HepG2 (cell line): ENCODE measurements around the gene ETV6. TPM values are rescaled to one million over a fixed set of nuclear protein-coding genes. Genes with fewer than 3 reads are reported as not detected.

ENCODE experiments used
- ATAC-seq: fragments of 200-7000 bp; cut with Tn5 transposase; 3 replicates; pipeline ENCODE4 v1.9.1; 2020; ENCODE audit warnings: mild to moderate bottlenecking, moderate library complexity
- BruUV-seq: library from RNA; stranded (reverse); fragments of 400-500 nt; replicated peaks from 2 replicates; lab custom pipeline; 2021; lab: Mats Ljungman, UMichigan
- CTCF ChIA-PET: fragments of 300-600 bp; formaldehyde crosslinking; extraction: SDS; loops from one replicate; lab custom pipeline; 2021; ENCODE audit warnings: low total read pairs, inconsistent platforms, low intra/inter-chr PET ratio; lab: Yijun Ruan, JAX
- POLR2A ChIA-PET: fragments of 350-600 bp; sonication (Branson Sonifier 250); formaldehyde crosslinking; loops from one replicate; lab custom pipeline; 2020; ENCODE audit warnings: antibody characterized with exemption, inconsistent platforms; lab: Yijun Ruan, JAX
- DNase-seq: peaks from one replicate; pipeline ENCODE4 v3.0.0-alpha.2; 2015; ENCODE audit warnings: low spot score
- FAIRE-seq: peaks from 3 replicates; lab custom pipeline; 2011; peaks lifted over from hg19 to GRCh38; lab: Jason Lieb, UNC
- H2AFZ ChIP-seq: one replicate; pipeline ENCODE4 v1.6.1; 2011; ENCODE audit warnings: low read length, inconsistent platforms
- H3K27ac ChIP-seq: fragments of 300-600 bp; 3 replicates; pipeline ENCODE4 v1.8.0; 2011; ENCODE audit warnings: mixed run types, mild to moderate bottlenecking, mixed read lengths, low read length, inconsistent platforms; ENCODE audit not compliant: insufficient read depth; ENCODE audit errors: extremely low read length
- H3K27me3 ChIP-seq, 2 experiments: fragments of 200-600 bp in 1 of 2; 2 replicates in 1 of 2; 3 replicates in 1 of 2; pipeline versions ENCODE4 v1.6.0 to v1.8.0; 2011; ENCODE audit warnings: low read length in 2 of 2, mild to moderate bottlenecking in 2 of 2, moderate library complexity in 2 of 2, inconsistent platforms in 1 of 2; ENCODE audit not compliant: insufficient read depth in 2 of 2, control insufficient read depth in 1 of 2
- H3K36me3 ChIP-seq, 2 experiments: fragments of 200-600 bp in 1 of 2; replicated peaks in 1 of 2; 2 replicates in 1 of 2; 3 replicates in 1 of 2; pipeline versions ENCODE4 v1.5.1 to v1.8.0; 2011; ENCODE audit warnings: low read length in 2 of 2, inconsistent platforms in 1 of 2; ENCODE audit not compliant: insufficient read depth in 2 of 2, control insufficient read depth in 1 of 2
- H3K4me1 ChIP-seq: 2 replicates; pipeline ENCODE4 v1.5.1; 2012; ENCODE audit warnings: low read length, inconsistent platforms; ENCODE audit not compliant: insufficient read depth
- H3K4me2 ChIP-seq: 2 replicates; pipeline ENCODE4 v1.6.0; 2011; ENCODE audit warnings: low read depth, low read length, inconsistent platforms
- H3K4me3 ChIP-seq, 3 experiments: fragments of 200-600 bp in 1 of 3; sonication (generic), shearing (Covaris generic) in 1 of 3; replicated peaks in 1 of 3; 2 replicates each; pipeline ENCODE4 v1.5.1; 2011 to 2016; ENCODE audit warnings: low read length in 3 of 3, inconsistent platforms in 2 of 3, low read depth in 2 of 3, mild to moderate bottlenecking in 2 of 3, control low read depth in 1 of 3, mixed read lengths in 1 of 3; ENCODE audit not compliant: insufficient read depth in 1 of 3
- H3K79me2 ChIP-seq: one replicate; pipeline ENCODE4 v1.6.1; 2011; ENCODE audit warnings: low read length, inconsistent platforms; ENCODE audit not compliant: insufficient read depth
- H3K9ac ChIP-seq: 2 replicates; pipeline ENCODE4 v1.6.0; 2011; ENCODE audit warnings: mild to moderate bottlenecking, low read depth, low read length, inconsistent platforms; ENCODE audit not compliant: insufficient read depth
- H3K9me3 ChIP-seq: 2 replicates; pipeline ENCODE4 v1.5.1; 2012; ENCODE audit warnings: mild to moderate bottlenecking, low read length
- H4K20me1 ChIP-seq: 2 replicates; pipeline ENCODE4 v1.6.0; 2011; ENCODE audit warnings: inconsistent platforms, mild to moderate bottlenecking, low read length, moderate library complexity; ENCODE audit not compliant: insufficient read depth
- EEA1 ChIP-seq: sonication (generic); formaldehyde crosslinking; IDR thresholded peaks from 2 replicates; pipeline ENCODE4 v1.5.1; 2020; ENCODE audit warnings: mild to moderate bottlenecking, missing genetic modification reagents, borderline replicate concordance
- ESRRA ChIP-seq: sonication (generic); formaldehyde crosslinking; IDR thresholded peaks from 2 replicates; pipeline ENCODE4 v1.5.1; 2020; ENCODE audit warnings: mild to moderate bottlenecking, low read depth, missing genetic modification reagents
- GFI1 ChIP-seq: sonication (generic); formaldehyde crosslinking; IDR thresholded peaks from 2 replicates; pipeline ENCODE4 v1.5.0; 2020; ENCODE audit warnings: missing genetic modification reagents, mild to moderate bottlenecking, borderline replicate concordance
- MAF1 ChIP-seq: sonication (generic); formaldehyde crosslinking; IDR thresholded peaks from 2 replicates; pipeline ENCODE4 v1.5.0; 2020; ENCODE audit warnings: missing genetic modification reagents, borderline replicate concordance
- ZBTB7A ChIP-seq: sonication (generic); formaldehyde crosslinking; IDR thresholded peaks from 2 replicates; pipeline ENCODE4 v1.8.0; 2022; ENCODE audit warnings: mild to moderate bottlenecking, missing genetic modification reagents
- ZMYM2 ChIP-seq: sonication (generic); formaldehyde crosslinking; IDR thresholded peaks from 2 replicates; pipeline ENCODE4 v1.8.0; 2022; ENCODE audit warnings: mild to moderate bottlenecking, missing genetic modification reagents
- ZNF30 ChIP-seq: sonication (generic); formaldehyde crosslinking; IDR thresholded peaks from 2 replicates; pipeline ENCODE4 v1.5.0; 2020; ENCODE audit warnings: mild to moderate bottlenecking, missing genetic modification reagents
- ZNF343 ChIP-seq: sonication (generic); formaldehyde crosslinking; IDR thresholded peaks from 2 replicates; pipeline ENCODE4 v1.4.0; 2020; ENCODE audit warnings: mild to moderate bottlenecking, missing genetic modification reagents
- ZZZ3 ChIP-seq: sonication (generic); formaldehyde crosslinking; IDR thresholded peaks from 2 replicates; pipeline ENCODE4 v1.4.0; 2020; ENCODE audit warnings: missing genetic modification reagents, mild to moderate bottlenecking, borderline replicate concordance
- WGBS: methylation state at CpG from one replicate; pipeline ENCODE4 v1.1.6; 2017; ENCODE audit warnings: low lambda C conversion rate; 5-methylcytosine and 5-hydroxymethylcytosine counted together
- in situ Hi-C: cut with HindIII; loops from 2 replicates; pipeline ENCODE4 v1.10.0; 2017; ENCODE audit warnings: low pct_unique_long_range_greater_than_20kb; ENCODE audit not compliant: extremely low pct_ligation_motif_present
- intact Hi-C: fragments of 100-400 bp; cut with micrococcal nuclease; formaldehyde crosslinking; loops from one replicate; pipeline ENCODE4 v1.10.0; 2022; ENCODE audit not compliant: unreplicated experiment
- polyA plus RNA-seq, 8 experiments: library from polyadenylated mRNA; depleted of rRNA in 3 of 8; stranded (reverse) in 7 of 8; unstranded in 1 of 8; fragments of >200 nt; fragmentation: Illumina TruSeq in 4 of 8; extraction: Trizol in 4 of 8; gene quantifications; 2 replicates each; pipeline versions ENCODE4 v1.2.1 to v1.2.3, GENCODE V29; 2011 to 2016; ENCODE audit warnings: low read depth in 4 of 8, missing spikeins in 1 of 8, mixed read lengths in 1 of 8; ENCODE audit not compliant: insufficient read depth in 1 of 8
- total RNA-seq, 5 experiments: library from RNA; depleted of rRNA; stranded (reverse); fragments of >200 nt; fragmentation: Illumina TruSeq; extraction: Trizol; gene quantifications; 2 replicates each; pipeline ENCODE4 v1.2.3, GENCODE V29; 2016; ENCODE audit warnings: low read depth in 1 of 5
- TF ChIP-seq, protein P1 (sequence below): sonication (generic); formaldehyde crosslinking; IDR thresholded peaks from 2 replicates; pipeline ENCODE4 v1.8.0; 2022; ENCODE audit warnings: mild to moderate bottlenecking, missing genetic modification reagents; ENCODE audit not compliant: insufficient replicate concordance
- TF ChIP-seq, protein P2 (sequence below): sonication (generic); formaldehyde crosslinking; IDR thresholded peaks from 2 replicates; pipeline ENCODE4 v1.8.0; 2022; ENCODE audit warnings: missing genetic modification reagents, mild to moderate bottlenecking, moderate library complexity, borderline replicate concordance

Gene ETV6
- total and polyA plus RNA-seq, 2 of the 13 experiments (the other 11 are each of a cell fraction or from before 2014, with no cell fraction given), result 2.2 to 3.0 TPM

DNA sequence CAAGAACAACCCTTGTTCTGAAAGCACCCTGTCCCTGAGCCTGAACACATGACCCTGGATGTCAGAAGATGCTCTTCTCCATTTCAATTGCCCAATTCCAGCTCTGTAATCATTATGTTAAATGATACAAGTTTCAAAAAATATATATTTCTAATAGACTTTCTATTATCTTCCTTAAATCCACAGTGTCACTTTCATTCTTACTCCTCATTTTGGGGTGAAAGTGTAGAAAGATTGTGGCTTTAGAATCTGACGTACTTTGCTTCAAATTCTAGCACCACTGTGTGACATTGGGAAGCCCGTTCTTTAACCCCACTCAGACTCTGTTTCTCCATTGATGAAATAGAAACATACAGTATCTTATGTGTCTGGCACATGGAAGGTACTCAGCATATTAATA is 83.2 kb downstream of the ETV6 start:
- Histone ChIP-seq H3K79me2 (no peaks in the 10 kb centered on the region), H3K9ac (no peak overlapping the region), H3K4me3 (no peak overlapping the region), H3K4me2 (no peak overlapping the region), H3K9me3 (no peaks in the 10 kb centered on the region), H2AFZ (no peak overlapping the region), H3K27me3 (no peaks in the 10 kb centered on the region), H3K36me3 (no peaks in the 10 kb centered on the region), H3K4me1 (peaks cover 7% of the 10 kb centered on the region; the same call in 1 of the 2 replicates), H4K20me1 (no peaks in the 10 kb centered on the region), H3K27ac (no peak overlapping the region)
- no peak for TF ChIP-seq GFI1 (CRISPR knock-in tag)
- ChIA-PET POLR2A (no interaction called here), CTCF (no interaction called here)
- ATAC-seq (no peak), FAIRE-seq (no peak), DNase-seq (no peak)
- BruUV-seq, result no TSS peak
- in situ Hi-C loops (no loop called here), intact Hi-C loops (no loop called here)
- WGBS, result 93% methylated on average over 2 of the region's 2 CpGs

DNA sequence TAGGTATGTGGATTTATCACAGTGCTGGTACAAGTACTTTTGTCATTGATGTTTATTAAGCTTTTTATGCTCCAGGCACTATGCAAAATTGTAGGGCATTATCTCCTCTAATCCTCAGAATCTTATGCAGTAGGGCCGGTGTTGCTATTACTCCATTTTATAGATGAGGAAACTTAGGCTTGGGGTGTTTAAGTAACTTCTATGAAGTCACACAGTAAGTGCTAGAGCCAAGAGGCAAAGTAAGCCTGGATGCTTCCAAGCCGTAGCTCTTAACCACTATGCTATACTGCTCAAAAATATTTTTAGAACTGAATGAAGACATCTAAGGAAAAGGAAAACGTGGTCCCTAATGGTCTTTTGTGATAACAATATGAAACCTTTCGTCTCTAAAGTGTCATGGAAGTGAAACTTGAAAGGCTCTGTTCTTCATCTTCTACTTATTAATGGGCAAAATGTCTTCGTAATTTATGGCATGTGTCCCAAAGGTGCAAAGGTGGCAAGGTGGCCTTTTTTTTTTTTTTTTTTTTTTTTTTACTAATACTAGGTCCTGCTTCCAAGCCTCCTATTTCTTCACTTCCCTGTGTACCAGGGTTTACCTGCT is 85.2 kb downstream of the ETV6 start:
- FAIRE-seq, result no peak
- BruUV-seq, result no TSS peak
- Histone ChIP-seq H3K9me3 (no peaks in the 10 kb centered on the region), H3K79me2 (no peaks in the 10 kb centered on the region), H3K4me3 (no peak overlapping the region), H3K4me1 (no peaks in the 10 kb centered on the region), H3K4me2 (no peak overlapping the region), H2AFZ (no peak overlapping the region), H3K36me3 (no peaks in the 10 kb centered on the region), H3K27ac (no peak overlapping the region), H4K20me1 (no peaks in the 10 kb centered on the region), H3K27me3 (no peaks in the 10 kb centered on the region), H3K9ac (no peak overlapping the region)
- DNase-seq, result no peak
- CTCF ChIA-PET, result no interaction called here
- in situ Hi-C loops (no loop called here), intact Hi-C loops (loop anchor here (5.0 kb wide), 1 partner anchor 453 kb away; no protein-coding TSS in a partner anchor)
- 97% methylated on average over 5 of the region's 5 CpGs for WGBS
- ATAC-seq, result no peak
- POLR2A ChIA-PET, result no interaction called here
- TF ChIP-seq ZBTB7A (CRISPR knock-in tag), result no peak
- no peak for TF ChIP-seq ESRRA (CRISPR knock-in tag)
- no peak for TF ChIP-seq EEA1 (CRISPR knock-in tag)
- no peak for TF ChIP-seq MAF1
- no peak for TF ChIP-seq ZMYM2 (CRISPR knock-in tag)
- TF ChIP-seq, protein P1, sequence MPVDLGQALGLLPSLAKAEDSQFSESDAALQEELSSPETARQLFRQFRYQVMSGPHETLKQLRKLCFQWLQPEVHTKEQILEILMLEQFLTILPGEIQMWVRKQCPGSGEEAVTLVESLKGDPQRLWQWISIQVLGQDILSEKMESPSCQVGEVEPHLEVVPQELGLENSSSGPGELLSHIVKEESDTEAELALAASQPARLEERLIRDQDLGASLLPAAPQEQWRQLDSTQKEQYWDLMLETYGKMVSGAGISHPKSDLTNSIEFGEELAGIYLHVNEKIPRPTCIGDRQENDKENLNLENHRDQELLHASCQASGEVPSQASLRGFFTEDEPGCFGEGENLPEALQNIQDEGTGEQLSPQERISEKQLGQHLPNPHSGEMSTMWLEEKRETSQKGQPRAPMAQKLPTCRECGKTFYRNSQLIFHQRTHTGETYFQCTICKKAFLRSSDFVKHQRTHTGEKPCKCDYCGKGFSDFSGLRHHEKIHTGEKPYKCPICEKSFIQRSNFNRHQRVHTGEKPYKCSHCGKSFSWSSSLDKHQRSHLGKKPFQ (CRISPR knock-in tag), result no peak
- no peak for TF ChIP-seq ZNF343
- no peak for TF ChIP-seq ZNF30 (CRISPR knock-in tag)
- TF ChIP-seq, protein P2, sequence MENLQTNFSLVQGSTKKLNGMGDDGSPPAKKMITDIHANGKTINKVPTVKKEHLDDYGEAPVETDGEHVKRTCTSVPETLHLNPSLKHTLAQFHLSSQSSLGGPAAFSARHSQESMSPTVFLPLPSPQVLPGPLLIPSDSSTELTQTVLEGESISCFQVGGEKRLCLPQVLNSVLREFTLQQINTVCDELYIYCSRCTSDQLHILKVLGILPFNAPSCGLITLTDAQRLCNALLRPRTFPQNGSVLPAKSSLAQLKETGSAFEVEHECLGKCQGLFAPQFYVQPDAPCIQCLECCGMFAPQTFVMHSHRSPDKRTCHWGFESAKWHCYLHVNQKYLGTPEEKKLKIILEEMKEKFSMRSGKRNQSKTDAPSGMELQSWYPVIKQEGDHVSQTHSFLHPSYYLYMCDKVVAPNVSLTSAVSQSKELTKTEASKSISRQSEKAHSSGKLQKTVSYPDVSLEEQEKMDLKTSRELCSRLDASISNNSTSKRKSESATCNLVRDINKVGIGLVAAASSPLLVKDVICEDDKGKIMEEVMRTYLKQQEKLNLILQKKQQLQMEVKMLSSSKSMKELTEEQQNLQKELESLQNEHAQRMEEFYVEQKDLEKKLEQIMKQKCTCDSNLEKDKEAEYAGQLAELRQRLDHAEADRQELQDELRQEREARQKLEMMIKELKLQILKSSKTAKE (CRISPR knock-in tag), result no peak
- no peak for TF ChIP-seq ZZZ3 (CRISPR knock-in tag)
